Activated CD4-positive, alpha-beta T cell treated with anti-CD3 and anti-CD28 coated beads, Interleukin-2, amount 50 U/mL, for 1 hour (primary cell): ENCODE measurements around the gene IGLL1.

Experiments used
- DNase-seq: peaks from one replicate; pipeline ENCODE4 v3.0.0-alpha.2; 2020

Gene IGLL1

GRCh38 chr22:23526596-23527316, 53.3 kb downstream of the IGLL1 start:
- no peak for DNase-seq

- no peak for DNase-seq
Measured at GRCh38 chr22:23525510-23525909, 54.6 kb downstream of the IGLL1 start.

DNA sequence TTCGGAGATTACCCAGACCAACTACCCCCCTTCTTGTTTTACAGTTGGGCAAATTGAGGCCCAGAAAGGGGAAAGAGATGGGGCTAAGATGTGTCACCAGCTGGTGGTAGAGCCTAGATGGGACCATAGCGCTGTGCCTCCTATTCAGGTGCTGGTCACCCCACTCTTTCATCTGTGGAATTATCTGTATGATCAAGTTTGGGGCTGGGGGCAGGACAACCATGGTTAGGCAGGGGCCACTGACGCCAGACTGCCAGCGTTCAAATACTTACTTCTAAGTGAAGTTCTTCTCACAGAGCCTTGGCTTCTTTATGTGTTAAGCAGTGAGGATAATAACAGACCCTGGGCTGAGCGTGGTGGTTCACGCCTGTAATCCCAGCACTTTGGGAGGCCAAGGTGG, 55.9 kb downstream of the IGLL1 start:
- no peak for DNase-seq

GRCh38 chr22:23523713-23524112, 56.4 kb downstream of the IGLL1 start:
- no peak for DNase-seq
